Esophagus muscularis mucosa (tissue), 4 donors: Measurements from ENCODE around the gene MAP2K2. TPM values are rescaled to one million over a fixed set of nuclear protein-coding genes. Genes with fewer than 3 reads are reported as not detected.

Experiments
- DNase-seq: peaks from one replicate; pipeline ENCODE4 v3.0.0-alpha.2; 2017; ENCODE audit errors: extremely low spot score
- H3K27ac ChIP-seq, 4 donors: fragments of 200-600 bp; sonication (generic); replicated peaks in 1 of 4; 1 replicate in 3 of 4; 2 replicates in 1 of 4; pipeline ENCODE4 v1.5.1; 2016 to 2019; ENCODE audit warnings: mild to moderate bottlenecking in 1 of 4
- H3K27me3 ChIP-seq, 4 donors: fragments of 200-600 bp; sonication (generic); one replicate each; pipeline versions ENCODE4 v1.5.1 to v1.6.0; 2016 to 2019
- H3K36me3 ChIP-seq, 4 donors: fragments of 200-600 bp; sonication (generic); one replicate each; pipeline ENCODE4 v1.5.1; 2016 to 2019
- H3K4me1 ChIP-seq, 4 donors: fragments of 200-600 bp; sonication (generic); one replicate each; pipeline ENCODE4 v1.5.1; 2016 to 2019
- H3K4me3 ChIP-seq, 4 donors: fragments of 200-600 bp; sonication (generic); 1 replicate in 2 of 4; 2 replicates in 2 of 4; pipeline ENCODE4 v1.5.1; 2016 to 2019; ENCODE audit warnings: mild to moderate bottlenecking in 4 of 4, moderate library complexity in 1 of 4
- H3K9me3 ChIP-seq, 4 donors: fragments of 200-600 bp; sonication (generic); 1 replicate in 3 of 4; 2 replicates in 1 of 4; pipeline ENCODE4 v1.5.1; 2016 to 2019
- CTCF ChIP-seq, 3 experiments: fragments of 200-600 bp in 2 of 3; fragments of 450-650 bp in 1 of 3; sonication (generic) in 2 of 3; IDR thresholded peaks; one replicate each; pipeline ENCODE4 v1.5.1; 2017 to 2019; ENCODE audit warnings: antibody characterized with exemption in 3 of 3, mild to moderate bottlenecking in 2 of 3, moderate library complexity in 1 of 3
- EP300 ChIP-seq: sonication (generic); formaldehyde crosslinking; IDR thresholded peaks from one replicate; pipeline ENCODE4 v1.6.1; 2017; ENCODE audit warnings: antibody characterized with exemption
- POLR2A ChIP-seq: fragments of 450-650 bp; IDR thresholded peaks from one replicate; pipeline ENCODE4 v1.6.1; 2017; ENCODE audit warnings: antibody characterized with exemption, moderate library complexity, mild to moderate bottlenecking, low read depth
- POLR2AphosphoS5 ChIP-seq, 2 donors: sonication (generic); formaldehyde crosslinking; IDR thresholded peaks; one replicate each; pipeline ENCODE4 v1.6.1; 2017; ENCODE audit warnings: antibody characterized with exemption in 2 of 2
- WGBS: methylation state at CpG from one replicate; pipeline ENCODE4 v1.1.5; 2018; 5-methylcytosine and 5-hydroxymethylcytosine counted together
- intact Hi-C: fragments of 100-400 bp; cut with DNase I; formaldehyde crosslinking; loops from one replicate; pipeline ENCODE4 v1.15.1; 2023
- total RNA-seq, 4 donors: library from RNA; depleted of rRNA; stranded (reverse); fragments of >200 nt; gene quantifications; one replicate each; pipeline versions ENCODE4 v1.1.0 to v1.2.1, GENCODE V29; 2016

MAP2K2 gene
- total RNA-seq, 4 donors from 2014 or later = 59.0 to 145 (median 101) TPM

- intact Hi-C loops = no loop called here
- H3K27me3 ChIP-seq = no peaks in the 10 kb centered on the region
- peak overlapping the region in 3 of 4 donors; percentile 12 to 29 (median 14) for H3K4me3 ChIP-seq
- 72% methylated on average over 2 of the region's 2 CpGs for WGBS
- DNase-seq = no peak
- H3K36me3 ChIP-seq = peaks cover 29 to 50% (median 46%) of the 10 kb centered on the region in 4 donors
- TF ChIP-seq CTCF (IDR thresholded peaks at IDR 0.05) (no peak), POLR2A (no peak), POLR2AphosphoS5 (IDR thresholded peaks at IDR 0.05) (no peak), EP300 (no peak)
- H3K9me3 ChIP-seq = no peaks in the 10 kb centered on the region
- H3K27ac ChIP-seq = peak overlapping the region in 2 of 4 donors; percentile 13 to 25
- peaks cover 4 to 14% (median 9%) of the 10 kb centered on the region in 4 donors for H3K4me1 ChIP-seq
Observed at GRCh38 chr19:4088975-4089374, 34.9 kb downstream of the MAP2K2 start.

DNA sequence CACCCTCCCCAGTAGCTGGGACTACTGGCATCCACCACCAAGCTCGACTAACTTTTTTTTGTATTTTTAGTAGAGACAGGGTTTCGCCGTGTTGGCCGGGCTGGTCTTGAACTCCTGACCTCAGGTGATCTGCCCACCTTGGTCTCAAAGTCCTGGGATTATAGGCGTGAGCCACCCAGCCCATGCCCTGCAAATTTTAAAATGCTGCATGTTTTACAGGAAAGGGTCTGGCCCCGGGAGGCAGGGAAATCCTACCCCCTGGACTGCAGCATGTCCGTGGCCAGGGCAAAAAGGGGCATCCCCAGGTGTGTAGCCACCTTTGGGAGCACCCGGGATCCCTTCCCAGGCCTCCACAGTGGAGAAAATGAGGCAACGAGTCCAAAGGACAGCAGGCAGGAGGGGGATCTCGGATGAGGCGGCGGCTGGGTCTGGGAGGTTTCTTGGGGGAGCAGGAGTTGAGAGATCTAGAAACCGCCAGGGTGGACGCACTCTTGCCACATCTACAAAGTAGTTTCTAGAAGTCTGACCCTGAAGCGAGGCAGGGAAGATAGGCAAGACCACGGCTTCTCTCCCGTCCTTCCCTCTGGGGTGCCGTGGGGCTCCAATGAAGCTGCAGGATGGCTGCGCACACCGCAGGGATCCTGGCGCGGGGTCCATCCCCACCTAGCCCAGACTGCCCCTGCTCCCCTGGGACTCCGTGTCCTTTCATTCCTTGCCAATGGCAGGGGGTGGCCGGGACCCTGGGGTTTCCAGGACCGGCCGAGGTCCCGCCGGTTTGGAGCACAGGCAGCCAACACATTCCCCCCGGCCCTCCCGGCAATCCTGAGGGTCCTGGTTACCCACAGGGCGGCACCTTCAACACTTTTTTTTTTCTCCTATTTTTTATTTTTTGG is 35.9 kb downstream of the MAP2K2 start:
- Histone ChIP-seq H3K27me3 (no peaks in the 10 kb centered on the region), H3K4me3 (no peak overlapping the region), H3K27ac (no peak overlapping the region), H3K36me3 (peaks cover 22 to 40% (median 39%) of the 10 kb centered on the region in 4 donors), H3K9me3 (no peaks in the 10 kb centered on the region), H3K4me1 (peaks cover 6 to 18% (median 15%) of the 10 kb centered on the region in 4 donors)
- DNase-seq = no peak
- TF ChIP-seq CTCF (IDR thresholded peaks at IDR 0.05) (no peak), POLR2A (no peak), POLR2AphosphoS5 (IDR thresholded peaks at IDR 0.05) (no peak), EP300 (no peak)
- 84% methylated on average over 31 of the region's 31 CpGs for WGBS
- intact Hi-C loops = no loop called here

DNA sequence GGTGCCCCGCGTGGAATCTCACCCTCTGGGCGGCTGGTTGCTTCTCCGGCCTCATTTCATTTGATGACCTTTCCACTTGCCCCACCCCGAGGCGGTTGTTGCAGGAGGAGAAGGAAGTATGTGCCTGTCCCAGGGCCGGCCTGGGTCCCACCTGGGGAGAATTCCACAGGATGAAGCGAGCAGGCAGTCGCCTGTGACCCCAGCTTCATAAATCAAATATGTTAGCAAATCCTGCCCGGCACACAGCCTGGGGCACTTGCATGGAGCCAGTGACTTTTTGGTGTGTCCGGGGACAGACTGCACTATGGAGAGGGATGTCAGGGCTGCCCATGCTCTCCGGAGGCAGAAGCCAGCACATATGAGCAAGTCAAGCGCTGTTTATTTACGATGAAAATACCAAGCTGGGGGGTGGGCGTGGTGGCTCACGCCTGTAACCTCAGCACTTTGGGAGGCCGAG is 37.5 kb downstream of the MAP2K2 start:
- H3K27ac ChIP-seq = no peak overlapping the region
- DNase-seq = no peak
- H3K36me3 ChIP-seq = peaks cover 14 to 24% (median 23%) of the 10 kb centered on the region in 4 donors
- H3K27me3 ChIP-seq = no peaks in the 10 kb centered on the region
- WGBS = 45% methylated on average over 17 of the region's 17 CpGs
- intact Hi-C loops = no loop called here
- no peaks in the 10 kb centered on the region for H3K9me3 ChIP-seq
- no peak overlapping the region for H3K4me3 ChIP-seq
- TF ChIP-seq EP300 (no peak), POLR2A (no peak), POLR2AphosphoS5 (IDR thresholded peaks at IDR 0.05) (no peak), CTCF (IDR thresholded peaks at IDR 0.05) (no peak)
- H3K4me1 ChIP-seq = peaks cover 6 to 18% (median 15%) of the 10 kb centered on the region in 4 donors

- Histone ChIP-seq H3K9me3 (no peaks in the 10 kb centered on the region), H3K27ac (no peak overlapping the region), H3K36me3 (peaks cover under 1 to 5% (median 4%) of the 10 kb centered on the region in 4 donors), H3K4me1 (peaks cover 6 to 18% (median 15%) of the 10 kb centered on the region in 4 donors), H3K4me3 (peak overlapping the region in 2 of 4 donors; percentile 29 to 44), H3K27me3 (no peaks in the 10 kb centered on the region)
- intact Hi-C loops = loop anchor here (5.0 kb wide), 1 partner anchor 38 kb away; the partner anchor contains the start of gene MAP2K2
- WGBS = 71% methylated on average over 8 of the region's 8 CpGs
- DNase-seq = no peak
- no peak for TF ChIP-seq EP300
- no peak for TF ChIP-seq CTCF (IDR thresholded peaks at IDR 0.05)
- TF ChIP-seq POLR2AphosphoS5 (IDR thresholded peaks at IDR 0.05) = no peak
- TF ChIP-seq POLR2A = no peak
Observed at GRCh38 chr19:4084547-4084877, 39.4 kb downstream of the MAP2K2 start.
